Measurements from ENCODE around the gene PAPOLA. TPM values are rescaled to one million over a fixed set of nuclear protein-coding genes. Genes with fewer than 3 reads are reported as not detected.

PAPOLA gene
- total and polyA plus RNA-seq, 7 donors: 55.5 to 141 (median 91.7) TPM

- 44 to 52% (median 48%) methylated on average over 6 of the region's 6 CpGs for WGBS, 3 donors
- TF ChIP-seq CTCF (IDR thresholded peaks at IDR 0.05): no peak
- H3K27me3 ChIP-seq (ENCODE audit: insufficient read depth in 3 of 3, low read length in 2 of 3): no peaks in the 10 kb centered on the region
- DNase-seq (no peak), ATAC-seq (no peak)
- no peak overlapping the region for H3K27ac ChIP-seq
- H3K4me1 ChIP-seq: no peaks in the 10 kb centered on the region
- no peak overlapping the region for H3K4me3 ChIP-seq
- H3K9me3 ChIP-seq: no peaks in the 10 kb centered on the region
- H3K36me3 ChIP-seq (ENCODE audit: insufficient read depth in 1 of 2, low read depth in 1 of 2): no peaks in the 10 kb centered on the region
- intact Hi-C loops (cut with DNase I): no loop called here
These were observed 24.1 kb upstream of the PAPOLA start for GRCh38 chr14:96478119-96478518.

GRCh38 chr14:96479435-96480146 lies 22.6 kb upstream of the PAPOLA start:
- Histone ChIP-seq H3K4me3 (no peak overlapping the region), H3K27me3 (ENCODE audit: insufficient read depth in 3 of 3, low read length in 2 of 3) (peaks cover 0 to 10% (median 0%) of the 10 kb centered on the region in 3 donors), H3K9me3 (no peaks in the 10 kb centered on the region), H3K36me3 (ENCODE audit: insufficient read depth in 1 of 2, low read depth in 1 of 2) (no peaks in the 10 kb centered on the region), H3K27ac (no peak overlapping the region), H3K4me1 (no peaks in the 10 kb centered on the region)
- DNase-seq: no peak
- no peak for ATAC-seq
- TF ChIP-seq CTCF (IDR thresholded peaks at IDR 0.05): no peak
- intact Hi-C loops (cut with DNase I): no loop called here
- WGBS, 3 donors: 71 to 75% (median 75%) methylated on average over 10 of the region's 10 CpGs

GRCh38 chr14:96481731-96482314 lies 20.4 kb upstream of the PAPOLA start:
- Histone ChIP-seq H3K27me3 (ENCODE audit: insufficient read depth in 3 of 3, low read length in 2 of 3) (peaks cover 0 to 10% (median 0%) of the 10 kb centered on the region in 3 donors), H3K36me3 (ENCODE audit: insufficient read depth in 1 of 2, low read depth in 1 of 2) (no peaks in the 10 kb centered on the region), H3K9me3 (no peaks in the 10 kb centered on the region), H3K4me3 (no peak overlapping the region), H3K27ac (no peak overlapping the region), H3K4me1 (no peaks in the 10 kb centered on the region)
- DNase-seq: no peak
- intact Hi-C loops (cut with DNase I): no loop called here
- ATAC-seq: no peak
- no peak for TF ChIP-seq CTCF (IDR thresholded peaks at IDR 0.05)
- 72 to 78% (median 73%) methylated on average over 4 of the region's 4 CpGs for WGBS, 3 donors

- Histone ChIP-seq H3K4me1 (no peaks in the 10 kb centered on the region), H3K36me3 (ENCODE audit: insufficient read depth in 1 of 2, low read depth in 1 of 2) (no peaks in the 10 kb centered on the region), H3K27me3 (ENCODE audit: insufficient read depth in 3 of 3, low read length in 2 of 3) (peaks cover 0 to 10% (median 0%) of the 10 kb centered on the region in 3 donors), H3K4me3 (no peak overlapping the region), H3K9me3 (no peaks in the 10 kb centered on the region), H3K27ac (no peak overlapping the region)
- TF ChIP-seq CTCF (IDR thresholded peaks at IDR 0.05): no peak
- no peak for DNase-seq
- no peak for ATAC-seq
- 79 to 83% (median 80%) methylated on average over 10 of the region's 10 CpGs for WGBS, 3 donors
- intact Hi-C loops (cut with DNase I): no loop called here
These were observed 19.2 kb upstream of the PAPOLA start for GRCh38 chr14:96482986-96483385.

Data from psoas muscle (tissue), 8 donors.